ENCODE results near the gene PHF13. TPM values are rescaled to one million over a fixed set of nuclear protein-coding genes. Genes with fewer than 3 reads are reported as not detected.
"Not testable (repeated sequence)": the region's sequence is repeated elsewhere in the genome, so short reads cannot be mapped to it uniquely, and the experiment has no call there.

PHF13 gene
- total RNA-seq, 1 donor from 2014 or later, result 8.0 TPM

DNA sequence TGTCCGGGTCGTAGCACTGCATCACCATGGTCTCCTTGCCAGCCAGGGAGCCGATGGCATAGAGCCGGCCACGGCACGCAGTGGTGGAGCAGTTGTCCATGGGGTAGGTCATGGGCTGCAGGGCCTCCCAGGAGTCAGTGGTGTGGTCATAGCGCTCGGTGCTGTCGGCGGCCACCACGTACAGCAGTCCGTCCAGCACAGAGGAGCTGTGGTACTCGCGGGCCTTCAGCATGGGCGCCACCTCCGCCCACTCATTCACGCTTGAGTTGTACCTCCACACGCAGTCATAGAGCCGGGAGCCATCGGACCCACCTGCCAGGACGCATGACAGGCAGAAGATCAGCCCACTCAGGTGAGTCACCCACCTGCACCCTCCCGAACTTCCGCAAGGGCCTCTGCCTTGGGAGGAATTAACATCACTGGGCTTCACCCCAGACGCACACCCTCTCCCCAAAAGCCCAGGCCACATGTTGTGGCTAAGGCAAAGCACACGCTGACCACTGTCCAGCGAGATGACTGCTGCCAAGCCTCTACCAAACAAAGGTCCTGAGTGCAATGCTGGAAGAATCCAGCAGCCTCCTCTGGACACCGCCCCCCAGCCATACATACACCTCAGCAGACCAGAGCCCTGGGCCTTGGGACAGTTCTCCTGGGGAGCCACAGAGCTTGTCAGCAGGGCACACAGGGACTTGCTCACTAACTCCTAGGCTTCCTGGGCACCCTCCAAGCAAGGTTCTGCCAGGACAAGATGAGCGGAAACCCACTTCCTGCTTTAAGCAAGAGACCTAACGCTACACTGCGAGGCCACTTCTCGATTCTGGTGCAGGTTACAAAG, 14.2 kb upstream of the PHF13 start:
- ATAC-seq (no peak), DNase-seq (ENCODE audit: missing footprints) (peak; percentile 82)
- intact Hi-C loops (cut with DNase I), result no loop called here

DNA sequence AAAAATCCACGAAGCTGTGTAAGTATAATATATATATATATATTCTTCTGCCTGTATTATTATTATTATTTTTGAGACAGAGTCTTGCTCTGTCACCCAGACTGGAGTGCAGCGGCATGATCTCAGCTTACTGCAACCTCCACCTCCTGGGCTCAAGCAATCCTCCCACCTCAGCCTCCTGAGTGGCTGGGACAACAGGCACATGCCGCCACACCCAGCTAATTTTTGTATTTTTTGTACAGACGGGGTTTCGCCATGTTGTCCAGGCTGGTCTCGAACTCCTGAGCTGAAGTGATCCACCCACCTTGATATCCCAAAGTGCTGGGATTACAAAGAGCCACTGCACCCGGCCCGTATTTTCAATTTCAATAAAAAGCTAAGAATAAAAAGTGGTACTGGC, 13.5 kb upstream of the PHF13 start:
- intact Hi-C loops (cut with DNase I), result loop anchor here (2.0 kb wide), 1 partner anchor 19 kb away; no protein-coding TSS in a partner anchor
- not testable (repeated sequence) for ATAC-seq; DNase-seq (ENCODE audit: missing footprints)

DNA sequence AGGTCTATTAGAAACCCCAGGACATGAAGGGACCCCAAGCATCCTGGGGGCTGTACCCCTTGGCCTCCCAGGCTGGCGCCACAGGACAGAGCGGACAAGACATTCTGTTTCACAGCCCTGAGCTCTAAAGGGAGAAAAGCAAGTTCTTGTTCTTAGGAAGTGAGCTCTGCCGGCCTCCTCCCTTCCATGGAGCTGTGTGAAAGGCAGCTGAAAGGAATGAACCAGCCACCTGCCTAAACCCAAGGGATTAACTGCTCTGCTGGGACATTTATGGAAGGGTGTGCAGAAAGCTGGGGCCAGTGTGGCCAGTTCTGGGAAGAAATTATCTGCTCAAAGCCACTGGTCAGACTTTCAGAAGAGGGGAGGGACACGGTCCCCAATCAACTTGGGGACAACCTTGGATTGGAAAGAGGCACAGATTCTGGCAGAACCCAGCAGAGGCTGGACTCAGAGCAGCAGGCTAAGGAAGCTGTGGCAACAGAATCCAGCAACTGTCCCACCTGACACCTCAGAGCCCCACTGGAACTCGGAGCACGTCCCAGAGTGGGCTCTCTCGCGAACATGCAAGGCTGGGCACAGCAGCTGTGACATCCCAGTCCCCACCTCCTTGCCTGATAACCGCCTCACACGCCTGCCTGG, 13.0 kb upstream of the PHF13 start:
- DNase-seq (ENCODE audit: missing footprints) (no peak), ATAC-seq (no peak)
- intact Hi-C loops (cut with DNase I), result loop anchor here (1.0 to 2.0 kb wide), 2 partner anchors 20 to 46 kb away; partner anchors contain the start of gene NOL9

DNA sequence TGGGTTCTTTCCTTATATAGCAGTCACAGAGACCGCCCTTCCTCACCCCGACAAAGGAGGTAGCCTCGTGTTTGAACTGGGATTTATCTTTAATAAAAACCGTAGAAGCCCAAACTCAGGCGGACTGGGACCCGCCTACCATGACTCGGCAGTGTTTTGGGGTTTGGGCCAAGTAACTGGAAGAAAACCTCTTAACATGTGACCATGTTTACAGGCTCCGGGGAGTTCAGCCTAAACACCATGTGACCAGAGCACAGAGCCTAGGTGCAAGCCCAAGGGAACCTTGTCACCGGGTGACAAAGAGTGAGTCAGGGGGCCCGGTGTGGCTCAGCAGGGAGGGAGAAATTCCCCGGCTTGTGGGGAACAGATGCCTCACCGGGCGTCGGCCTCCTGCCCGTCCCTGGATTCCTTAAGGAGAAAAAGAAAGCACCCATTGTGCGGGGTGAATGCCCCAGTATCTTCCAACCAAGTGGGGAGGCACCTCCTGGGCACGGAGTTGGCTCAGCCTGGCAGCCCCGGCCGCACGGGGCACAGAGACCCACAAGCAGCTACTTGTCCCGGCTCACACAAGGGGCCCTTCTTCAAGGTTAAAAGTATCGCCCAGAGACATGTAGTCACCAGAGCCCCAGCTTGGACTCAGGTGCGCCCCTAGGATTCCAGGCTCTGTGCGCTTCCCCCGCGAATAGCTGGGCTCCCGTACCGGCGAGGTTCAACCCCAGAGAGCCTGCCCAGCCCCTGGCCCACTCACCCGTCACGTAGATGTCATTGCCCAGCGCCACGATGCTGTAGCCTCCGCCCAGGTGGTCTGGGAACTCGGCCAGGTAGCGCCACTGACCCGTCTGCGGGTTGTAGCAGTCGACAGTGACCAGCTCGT, 12.2 kb upstream of the PHF13 start:
- intact Hi-C loops (cut with DNase I), result loop anchor here (1.0 to 2.0 kb wide), 2 partner anchors 20 to 47 kb away; partner anchors contain the start of gene NOL9
- peak; percentile 40 for ATAC-seq

DNA sequence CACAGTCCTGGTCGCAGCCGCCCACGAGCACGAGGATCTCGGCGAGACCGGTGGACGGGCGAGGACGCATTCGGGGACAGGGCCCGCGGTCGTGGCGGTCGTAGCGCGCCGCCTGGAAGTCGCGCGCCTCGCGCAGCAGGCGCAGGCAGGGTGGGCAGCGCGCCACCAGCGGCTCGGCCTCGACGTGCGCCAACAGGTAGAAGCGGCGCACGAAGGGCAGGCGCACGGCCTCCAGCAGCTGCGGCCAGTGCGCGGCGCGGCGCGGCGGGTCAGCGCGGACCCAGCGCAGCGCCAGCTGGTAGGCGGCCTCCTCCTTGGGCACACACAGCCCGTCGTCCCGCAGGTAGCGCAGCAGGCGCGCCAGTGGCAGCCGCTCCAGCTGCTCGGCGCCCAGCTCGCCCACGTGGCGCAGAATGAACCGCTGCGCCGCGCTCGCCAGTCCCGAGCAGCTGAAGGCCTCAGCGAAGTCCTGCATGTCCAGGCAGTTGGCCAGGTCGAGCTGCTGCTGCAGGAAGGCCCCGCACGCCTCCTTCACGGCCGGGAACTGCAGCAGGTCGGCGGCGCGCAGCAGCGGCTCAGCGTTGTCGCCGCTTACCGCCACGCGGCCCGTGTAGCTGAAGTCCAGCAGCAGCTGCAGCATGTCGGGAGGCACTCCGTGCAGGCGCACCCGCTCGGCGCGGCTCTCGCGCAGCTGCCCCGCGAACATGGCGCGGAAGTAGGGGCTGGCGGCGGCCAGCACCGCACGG, 11.4 kb upstream of the PHF13 start:
- peak; percentile 18 for ATAC-seq
- intact Hi-C loops (cut with DNase I), result loop anchor here (1.0 to 2.0 kb wide), 2 partner anchors 21 to 48 kb away; partner anchors contain the start of gene NOL9
- DNase-seq (ENCODE audit: missing footprints), result no peak

More for the DNA sequence above, 12.2 kb upstream of the PHF13 start:
- peak; percentile 83 for DNase-seq (ENCODE audit: missing footprints)

DNA sequence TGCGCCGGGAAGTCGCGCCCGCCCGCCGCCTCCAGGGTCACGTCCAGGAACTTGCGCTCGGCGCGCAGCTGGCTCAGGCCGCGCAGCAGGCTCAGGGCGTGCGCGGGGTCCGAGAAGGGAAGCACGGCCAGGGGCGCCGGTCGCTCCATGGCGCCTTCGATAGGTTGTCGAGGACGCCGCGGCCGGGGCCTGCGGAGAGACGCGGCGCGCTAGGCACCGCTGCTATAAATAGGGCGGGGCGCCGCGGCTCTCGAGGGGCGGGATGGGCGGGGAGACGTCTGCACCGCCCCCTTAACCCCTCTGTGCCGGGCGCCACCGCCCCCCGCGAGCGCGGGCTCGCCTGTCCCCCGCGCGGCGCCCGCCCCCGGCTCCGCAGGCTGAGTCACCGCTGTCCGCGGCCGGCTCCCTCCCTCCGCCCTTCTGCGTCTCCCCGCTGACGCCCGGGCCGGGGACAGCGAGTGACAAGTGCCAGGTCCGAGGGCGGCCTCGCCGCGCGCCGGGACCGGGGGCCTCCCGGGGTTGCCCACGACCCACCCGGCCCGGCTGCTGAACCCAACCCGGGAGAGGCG, 10.8 kb upstream of the PHF13 start, which contains the start of gene KLHL21:
Gene KLHL21 (minus strand): TSS at position 201 of the 569 bp plus-strand sequence. CDS start 52 bp downstream, at position 149.
- intact Hi-C loops (cut with DNase I), result loop anchor here (1.0 kb wide), 1 partner anchor 11 kb away; the partner anchor contains the start of gene PHF13
- ATAC-seq, result peak; percentile 86

DNA sequence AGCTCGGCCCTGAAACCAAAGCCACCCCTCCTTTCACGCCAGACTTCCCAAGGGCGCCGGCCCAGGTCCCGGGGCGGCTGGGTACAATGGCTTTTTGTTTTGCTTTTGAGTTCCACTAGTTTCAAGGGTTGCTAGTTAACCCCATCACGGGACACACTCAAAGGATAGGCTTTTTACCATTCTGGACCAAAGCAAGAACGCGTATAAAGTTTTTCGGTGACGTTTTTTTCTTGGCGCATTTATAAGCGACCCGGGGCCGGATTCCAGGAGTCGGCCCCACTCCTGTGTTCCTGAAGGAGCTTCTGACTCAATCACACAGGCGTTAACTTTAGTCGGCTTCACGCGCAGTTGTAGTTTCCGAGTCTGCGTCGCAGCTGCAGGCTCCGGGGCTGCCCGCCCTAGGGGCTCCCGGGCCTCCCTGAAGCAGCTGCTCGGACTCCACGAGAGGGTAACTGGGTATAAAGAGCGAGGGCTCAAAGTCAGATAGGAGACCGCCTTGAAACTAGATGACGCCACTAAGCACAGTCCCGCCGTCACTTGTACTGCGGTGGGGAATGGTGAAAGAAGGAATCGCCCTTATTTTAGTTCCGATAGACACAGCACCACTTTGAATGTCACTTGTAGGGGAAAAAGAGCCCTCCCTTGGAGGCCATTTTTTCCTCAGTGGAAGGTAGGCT, 10.2 kb upstream of the PHF13 start:
- DNase-seq (ENCODE audit: missing footprints), result no peak
- ATAC-seq, result peak; percentile 27
- intact Hi-C loops (cut with DNase I), result loop anchor here (1.0 kb wide), 1 partner anchor 10 kb away; the partner anchor contains the start of gene PHF13

More for the DNA sequence above, 10.8 kb upstream of the PHF13 start, which contains the start of gene KLHL21:
- DNase-seq (ENCODE audit: missing footprints), result peak; percentile 93

DNA sequence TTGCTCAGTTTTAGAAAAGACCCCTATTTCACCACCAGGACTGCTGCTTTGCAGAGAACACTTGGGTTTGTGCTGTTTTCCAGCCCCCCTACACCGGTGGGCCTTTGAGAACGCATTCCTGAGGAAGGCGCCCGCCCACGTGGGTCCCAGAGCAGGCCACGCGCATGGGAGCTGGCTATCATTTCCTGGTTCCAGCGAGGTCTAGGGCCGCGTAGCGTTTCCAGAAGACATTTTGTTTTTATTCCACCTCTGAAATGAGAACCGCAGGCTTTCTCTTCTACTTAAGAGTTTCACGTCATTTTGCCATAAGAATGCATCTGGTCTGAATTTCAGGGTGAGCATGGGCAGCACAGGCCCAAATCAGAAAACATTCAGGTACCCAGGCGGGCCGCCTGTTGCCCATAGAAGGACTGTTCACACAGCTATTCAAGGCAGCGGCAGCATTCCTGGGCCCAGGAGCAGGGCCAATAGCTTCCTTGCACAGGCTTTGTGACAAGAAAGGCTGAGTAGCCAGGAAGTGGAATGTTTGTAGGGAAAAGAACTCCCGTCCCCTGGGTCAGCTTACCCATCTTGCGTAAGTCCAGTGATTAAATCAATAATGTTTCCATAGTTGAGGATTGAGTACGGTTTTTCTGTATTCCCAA, 9.5 kb upstream of the PHF13 start:
- DNase-seq (ENCODE audit: missing footprints) (peak; percentile 86), ATAC-seq (peak; percentile 37)
- intact Hi-C loops (cut with DNase I), result loop anchor here (1.0 kb wide), 1 partner anchor 9 kb away; the partner anchor contains the start of gene PHF13

DNA sequence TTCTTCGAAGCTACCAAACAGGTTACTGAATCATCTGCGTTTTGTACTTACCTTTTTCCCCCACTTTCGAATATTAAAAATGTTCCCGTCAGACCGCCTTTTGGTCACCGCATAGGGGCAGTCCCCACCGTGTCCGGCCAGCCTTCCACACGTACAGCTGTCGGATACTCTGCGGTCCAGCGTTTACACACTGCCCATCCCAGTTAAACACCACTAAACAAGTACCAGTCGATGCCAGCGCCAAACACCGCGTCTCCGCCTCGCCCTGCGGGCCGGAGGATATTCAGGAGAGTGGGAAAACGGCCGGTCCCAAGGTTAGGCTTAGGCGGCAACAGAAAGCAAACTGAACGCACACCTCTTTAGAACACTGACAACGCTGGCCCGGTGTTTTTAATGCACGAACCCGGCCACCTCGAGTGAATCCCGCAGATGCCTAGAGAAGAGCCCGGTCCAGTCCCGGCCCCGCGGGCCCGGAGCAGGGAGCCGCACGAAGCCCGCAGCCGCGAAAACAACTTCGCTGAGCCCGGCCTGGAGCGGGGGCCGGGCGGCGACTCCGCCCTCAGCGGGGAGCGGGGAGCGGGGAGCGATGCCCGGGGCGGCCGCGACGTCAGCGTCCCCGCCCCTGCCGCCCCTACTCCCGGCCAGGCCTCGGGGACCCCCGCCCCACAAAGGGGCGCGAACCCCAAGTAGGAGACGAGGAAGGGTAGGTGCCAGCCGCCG, 730 bp upstream of the PHF13 start:
- DNase-seq (ENCODE audit: missing footprints), result no peak
- ATAC-seq, result peak; percentile 61
- intact Hi-C loops (cut with DNase I), result loop anchor here (1.0 kb wide), 1 partner anchor 10 kb away; no protein-coding TSS in a partner anchor

DNA sequence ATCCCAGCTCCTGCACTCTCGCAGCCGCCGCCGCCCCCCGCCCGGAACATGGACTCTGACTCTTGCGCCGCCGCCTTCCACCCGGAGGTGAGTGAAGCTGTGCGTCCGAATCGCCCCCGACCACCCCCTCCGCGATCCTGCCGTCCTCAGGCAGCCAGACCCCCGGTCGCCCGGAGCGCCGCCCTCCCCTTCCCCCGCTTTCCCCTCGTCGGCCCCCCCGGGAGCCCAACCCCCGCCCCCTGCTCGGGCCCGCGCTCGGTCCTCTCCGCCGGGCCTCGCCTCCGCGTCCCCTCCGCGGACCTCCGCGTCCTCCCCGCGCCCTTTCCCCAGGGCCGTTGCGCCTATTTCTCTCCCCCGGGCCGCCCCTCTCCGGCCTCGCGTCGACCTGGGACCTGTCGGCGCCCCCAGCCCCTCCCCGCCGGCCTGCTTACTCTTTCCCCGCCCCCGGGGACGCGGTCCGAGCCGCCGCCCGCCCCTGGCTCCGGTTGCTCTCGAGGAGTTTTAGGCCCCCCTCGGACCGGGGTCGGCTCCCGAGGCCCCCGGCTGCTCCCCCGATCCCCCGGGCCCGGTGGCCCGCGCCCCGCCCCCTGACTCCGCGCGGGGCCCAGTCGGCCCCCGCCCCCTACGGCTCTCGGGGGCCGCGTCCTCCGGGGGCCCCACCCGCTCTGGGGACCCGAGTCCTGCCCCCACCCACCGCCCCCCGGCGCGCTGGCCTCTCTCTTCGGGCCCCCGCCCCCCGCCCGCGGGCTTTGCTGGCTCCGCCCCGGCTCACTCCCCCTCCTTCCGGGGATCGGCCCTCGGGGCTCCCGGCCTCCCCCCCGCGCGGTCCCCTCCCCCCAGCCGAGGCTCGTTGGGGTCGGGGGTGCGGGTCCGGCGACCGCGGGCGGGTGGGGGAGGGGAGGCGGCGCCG, 743 bp downstream of the PHF13 start:
- no peak for ATAC-seq
- intact Hi-C loops (cut with DNase I), result no loop called here

DNA sequence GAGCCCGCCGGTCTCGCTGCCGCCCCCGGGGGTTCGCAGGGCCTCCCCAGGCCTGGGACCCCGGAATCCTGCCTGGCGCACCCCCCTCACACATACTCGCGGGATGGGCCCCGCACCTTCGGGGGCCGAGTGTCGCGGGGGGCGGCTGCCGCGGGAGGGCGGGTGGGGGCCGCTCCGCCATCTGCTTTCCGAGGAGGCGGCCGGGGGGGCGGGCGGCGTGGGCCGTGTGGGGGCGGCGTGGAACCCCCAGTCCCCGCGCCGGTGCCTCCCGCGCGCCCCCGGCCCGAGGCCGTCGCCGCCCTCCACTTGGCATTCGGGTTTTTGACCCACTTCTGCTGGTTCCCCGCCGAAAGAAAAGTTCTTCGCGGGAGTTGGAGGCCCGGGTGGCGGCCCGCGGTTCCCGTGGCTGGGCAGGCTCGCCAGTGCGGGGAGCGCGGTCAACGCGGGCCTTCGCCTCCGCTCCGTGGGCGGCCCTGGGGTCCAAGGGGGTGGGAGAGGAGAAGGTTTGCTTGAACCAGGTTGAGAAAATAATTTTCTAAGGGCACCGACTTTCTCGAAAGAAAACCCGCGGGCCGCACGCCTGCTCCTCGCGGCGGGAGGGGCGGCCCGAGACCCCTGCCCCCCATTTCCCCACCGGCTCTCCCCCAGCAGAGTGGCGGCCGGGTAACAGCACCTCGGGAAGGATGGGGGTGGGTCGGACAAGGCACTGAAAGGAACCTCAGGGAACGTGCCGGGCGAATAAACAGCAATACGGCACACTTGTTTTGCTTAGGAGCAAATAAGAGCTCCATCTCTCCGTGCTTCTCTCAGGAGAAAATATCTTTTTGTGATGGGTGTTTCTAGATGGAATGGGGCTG, 1.6 kb downstream of the PHF13 start:
- intact Hi-C loops (cut with DNase I), result no loop called here

More for the DNA sequence above, 743 bp downstream of the PHF13 start:
- DNase-seq (ENCODE audit: missing footprints), result peak; percentile 83

DNA sequence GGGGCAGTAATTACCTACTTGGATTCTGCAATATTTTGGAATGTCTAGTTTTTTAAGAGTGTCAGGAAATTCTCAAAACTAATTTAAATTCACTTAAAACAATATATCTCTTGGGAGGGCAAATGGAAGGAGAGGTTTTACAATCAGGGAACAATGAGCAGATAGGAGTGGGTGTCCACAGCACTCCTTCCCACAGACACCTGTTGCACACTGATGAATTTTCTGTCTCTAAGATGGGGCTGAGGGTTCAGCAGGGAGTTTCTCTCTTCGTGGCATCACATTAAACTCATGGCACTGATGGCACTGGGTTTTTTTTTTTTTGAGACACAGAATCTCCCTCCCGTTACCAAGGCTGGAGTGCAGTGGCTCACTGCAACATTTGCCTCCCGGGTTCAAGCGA, 5.5 kb downstream of the PHF13 start:
- ATAC-seq, result no peak
- intact Hi-C loops (cut with DNase I), result no loop called here
- DNase-seq (ENCODE audit: missing footprints), result no peak

More for the DNA sequence above, 1.6 kb downstream of the PHF13 start:
- DNase-seq (ENCODE audit: missing footprints) (no peak), ATAC-seq (no peak)

DNA sequence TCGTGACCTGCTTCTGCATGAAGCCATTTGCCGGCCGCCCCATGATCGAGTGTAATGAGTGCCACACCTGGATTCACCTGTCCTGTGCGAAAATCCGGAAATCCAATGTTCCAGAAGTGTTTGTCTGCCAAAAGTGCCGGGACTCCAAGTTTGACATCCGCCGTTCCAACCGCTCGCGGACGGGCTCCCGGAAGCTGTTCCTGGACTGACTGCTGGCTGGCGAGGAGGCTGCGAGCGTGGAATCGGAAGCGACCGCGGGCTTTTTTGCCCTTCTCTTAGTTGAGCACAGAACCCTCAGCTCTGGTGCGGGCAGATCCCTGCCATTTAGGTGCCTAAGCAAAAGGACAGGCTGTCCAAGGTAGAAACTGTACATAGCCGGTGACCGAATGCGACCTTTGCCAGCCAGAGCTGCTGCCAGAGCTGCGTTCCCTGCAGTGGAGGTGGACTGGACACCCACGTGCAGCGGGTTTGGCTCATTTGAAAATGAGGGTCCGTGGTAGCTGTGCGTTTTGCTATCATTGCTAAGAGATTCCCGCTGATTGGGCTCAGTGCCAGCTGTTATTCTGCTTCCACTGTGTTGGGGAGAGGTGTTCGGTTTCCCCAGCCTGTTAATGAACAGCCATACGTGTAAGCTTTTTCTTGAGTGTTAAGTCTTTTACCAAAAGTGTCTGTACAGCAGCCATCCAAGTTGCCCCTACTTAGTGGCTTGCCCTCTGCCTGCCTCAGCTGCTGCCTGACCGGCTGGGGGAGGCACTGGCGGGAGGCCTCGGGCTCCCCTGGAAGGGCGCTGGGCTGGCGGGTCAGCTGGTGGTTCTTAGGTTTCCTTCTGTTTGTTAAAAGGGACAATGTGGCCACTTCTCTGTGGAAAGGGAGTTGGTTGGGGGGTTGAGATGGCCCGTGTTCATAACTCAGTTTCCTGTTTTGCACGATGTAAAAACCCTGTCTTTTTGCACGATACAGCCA, 8.2 kb downstream of the PHF13 start:
- ATAC-seq (no peak), DNase-seq (ENCODE audit: missing footprints) (no peak)
- intact Hi-C loops (cut with DNase I), result no loop called here

All from Right ventricle myocardium inferior (tissue), 1 donor.